ENCODE measurements around the gene TBC1D22B.

DNA sequence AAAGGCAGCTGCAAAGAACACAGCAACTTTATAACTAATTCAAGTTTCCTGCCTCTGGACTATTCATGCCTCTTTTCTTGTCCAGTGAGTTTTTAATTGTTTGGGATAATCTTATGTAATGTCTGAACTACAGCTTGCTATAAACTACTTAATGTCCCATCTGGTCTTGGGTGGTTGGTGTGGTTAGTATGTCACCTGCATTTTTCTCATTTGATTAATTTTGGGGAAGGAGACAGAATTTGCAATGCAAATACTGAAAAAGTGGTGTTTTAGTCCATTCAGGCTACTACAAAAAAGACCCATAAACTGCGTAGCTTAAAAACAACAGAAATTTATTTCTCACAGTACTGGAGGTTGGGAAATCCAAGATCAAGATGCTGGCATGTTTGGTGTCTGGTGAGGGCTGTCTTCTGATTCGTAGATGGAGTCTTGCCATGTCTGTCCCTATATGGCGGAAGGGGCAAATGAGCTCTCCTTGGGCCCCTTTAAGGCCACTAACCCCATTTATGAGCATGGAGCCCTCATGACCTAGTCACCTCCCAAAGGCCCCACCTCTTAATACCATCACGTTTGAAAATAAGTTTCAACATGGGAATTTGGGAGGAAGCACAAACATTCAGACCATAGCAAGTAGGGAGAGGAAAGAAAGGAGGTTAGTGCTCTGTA is 118.6 kb downstream of the TBC1D22B start:
- TF ChIP-seq HOXA7 (CRISPR knock-in tag; IDR thresholded peaks at IDR 0.05) (no peak), CBX2 (IDR thresholded peaks at IDR 0.05; ENCODE audit: borderline replicate concordance, low read depth) (no peak), POLR2A (IDR thresholded peaks at IDR 0.05; ENCODE audit: low read length) (no peak), EP300 (IDR thresholded peaks at IDR 0.05) (no peak), FOSB (CRISPR knock-in tag; IDR thresholded peaks at IDR 0.05) (no peak), KDM5A (IDR thresholded peaks at IDR 0.05) (no peak), MAFK (IDR thresholded peaks at IDR 0.05; ENCODE audit: partially characterized antibody) (no peak), RAD21 (conservative IDR thresholded peaks at IDR 0.05 in 1 of 2, IDR thresholded peaks at IDR 0.05 in 1 of 2) (no peak)
- TF ChIP-seq, protein P1, sequence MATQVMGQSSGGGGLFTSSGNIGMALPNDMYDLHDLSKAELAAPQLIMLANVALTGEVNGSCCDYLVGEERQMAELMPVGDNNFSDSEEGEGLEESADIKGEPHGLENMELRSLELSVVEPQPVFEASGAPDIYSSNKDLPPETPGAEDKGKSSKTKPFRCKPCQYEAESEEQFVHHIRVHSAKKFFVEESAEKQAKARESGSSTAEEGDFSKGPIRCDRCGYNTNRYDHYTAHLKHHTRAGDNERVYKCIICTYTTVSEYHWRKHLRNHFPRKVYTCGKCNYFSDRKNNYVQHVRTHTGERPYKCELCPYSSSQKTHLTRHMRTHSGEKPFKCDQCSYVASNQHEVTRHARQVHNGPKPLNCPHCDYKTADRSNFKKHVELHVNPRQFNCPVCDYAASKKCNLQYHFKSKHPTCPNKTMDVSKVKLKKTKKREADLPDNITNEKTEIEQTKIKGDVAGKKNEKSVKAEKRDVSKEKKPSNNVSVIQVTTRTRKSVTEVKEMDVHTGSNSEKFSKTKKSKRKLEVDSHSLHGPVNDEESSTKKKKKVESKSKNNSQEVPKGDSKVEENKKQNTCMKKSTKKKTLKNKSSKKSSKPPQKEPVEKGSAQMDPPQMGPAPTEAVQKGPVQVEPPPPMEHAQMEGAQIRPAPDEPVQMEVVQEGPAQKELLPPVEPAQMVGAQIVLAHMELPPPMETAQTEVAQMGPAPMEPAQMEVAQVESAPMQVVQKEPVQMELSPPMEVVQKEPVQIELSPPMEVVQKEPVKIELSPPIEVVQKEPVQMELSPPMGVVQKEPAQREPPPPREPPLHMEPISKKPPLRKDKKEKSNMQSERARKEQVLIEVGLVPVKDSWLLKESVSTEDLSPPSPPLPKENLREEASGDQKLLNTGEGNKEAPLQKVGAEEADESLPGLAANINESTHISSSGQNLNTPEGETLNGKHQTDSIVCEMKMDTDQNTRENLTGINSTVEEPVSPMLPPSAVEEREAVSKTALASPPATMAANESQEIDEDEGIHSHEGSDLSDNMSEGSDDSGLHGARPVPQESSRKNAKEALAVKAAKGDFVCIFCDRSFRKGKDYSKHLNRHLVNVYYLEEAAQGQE (IDR thresholded peaks at IDR 0.05) = no peak
- TF ChIP-seq, protein P2, sequence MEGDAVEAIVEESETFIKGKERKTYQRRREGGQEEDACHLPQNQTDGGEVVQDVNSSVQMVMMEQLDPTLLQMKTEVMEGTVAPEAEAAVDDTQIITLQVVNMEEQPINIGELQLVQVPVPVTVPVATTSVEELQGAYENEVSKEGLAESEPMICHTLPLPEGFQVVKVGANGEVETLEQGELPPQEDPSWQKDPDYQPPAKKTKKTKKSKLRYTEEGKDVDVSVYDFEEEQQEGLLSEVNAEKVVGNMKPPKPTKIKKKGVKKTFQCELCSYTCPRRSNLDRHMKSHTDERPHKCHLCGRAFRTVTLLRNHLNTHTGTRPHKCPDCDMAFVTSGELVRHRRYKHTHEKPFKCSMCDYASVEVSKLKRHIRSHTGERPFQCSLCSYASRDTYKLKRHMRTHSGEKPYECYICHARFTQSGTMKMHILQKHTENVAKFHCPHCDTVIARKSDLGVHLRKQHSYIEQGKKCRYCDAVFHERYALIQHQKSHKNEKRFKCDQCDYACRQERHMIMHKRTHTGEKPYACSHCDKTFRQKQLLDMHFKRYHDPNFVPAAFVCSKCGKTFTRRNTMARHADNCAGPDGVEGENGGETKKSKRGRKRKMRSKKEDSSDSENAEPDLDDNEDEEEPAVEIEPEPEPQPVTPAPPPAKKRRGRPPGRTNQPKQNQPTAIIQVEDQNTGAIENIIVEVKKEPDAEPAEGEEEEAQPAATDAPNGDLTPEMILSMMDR (IDR thresholded peaks at IDR 0.05) = no peak
